Measurements from ENCODE around the gene CREB3L1. TPM values are rescaled to one million over a fixed set of nuclear protein-coding genes. Genes with fewer than 3 reads are reported as not detected.

CREB3L1 gene
- total RNA-seq, 1 experiment from 2014 or later, result 3.3 TPM

DNA sequence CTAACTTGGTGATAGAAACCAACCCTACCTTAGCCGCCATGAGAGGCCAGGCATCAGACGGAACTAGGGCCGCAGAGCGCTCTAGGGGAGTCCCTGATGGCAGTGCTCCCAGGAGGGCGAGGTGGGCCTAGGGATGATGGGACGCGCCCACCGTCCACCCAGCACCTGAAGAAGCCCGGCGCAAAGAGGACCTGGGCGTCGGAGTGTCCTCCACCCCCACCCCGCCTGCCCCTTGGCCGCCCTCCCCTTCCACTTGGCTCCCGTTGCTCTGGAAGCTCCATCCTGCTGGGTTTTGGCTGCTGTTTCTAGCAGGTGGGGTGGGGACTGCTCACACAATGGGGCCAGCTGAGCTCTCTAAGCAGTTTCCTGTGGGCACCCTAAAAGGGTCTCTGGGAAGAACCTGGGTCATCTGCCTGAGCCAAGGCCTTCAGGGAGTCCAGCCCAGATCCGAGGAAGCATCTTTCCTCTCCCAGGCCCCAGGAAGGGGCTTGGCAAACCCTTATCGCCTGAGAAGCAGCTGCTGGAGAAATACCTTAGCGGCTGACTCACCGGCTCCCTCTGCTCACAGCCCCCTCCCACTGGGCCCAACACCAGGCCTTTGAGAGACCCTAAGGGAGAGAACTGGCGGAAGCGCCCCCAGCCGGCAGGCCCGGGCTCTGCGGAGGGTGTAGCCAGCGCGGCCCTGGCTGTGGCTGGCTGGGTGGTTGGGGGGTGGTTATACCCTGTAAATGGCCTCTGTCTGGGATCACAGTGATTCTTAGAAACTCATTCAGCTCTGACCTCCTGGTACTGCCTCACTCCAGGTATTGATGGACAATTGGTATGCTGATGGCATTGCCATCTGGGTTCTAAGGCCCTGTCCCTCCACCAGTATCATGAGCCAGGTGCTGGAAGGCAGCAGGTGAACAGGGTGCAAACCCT, 19.3 kb downstream of the CREB3L1 start:
- Mint-ChIP-seq H3K4me1 (peaks cover 19 to 36% of the 10 kb centered on the region in 2 experiments), H3K36me3 (ENCODE audit: insufficient read depth in 1 of 3, low read depth in 3 of 3) (peaks cover 0 to 4% (median 0%) of the 10 kb centered on the region in 3 experiments; a peak in 1 of 7 replicates), H3K9me3 (no peaks in the 10 kb centered on the region), H3K27ac (peak overlapping the region; percentile 77 to 91 (median 91); a peak in 4 of 7 replicates), H3K4me3 (peak overlapping the region; percentile 75 to 88; a peak in 4 of 5 replicates), H3K27me3 (ENCODE audit: low read depth) (no peaks in the 10 kb centered on the region; the same call in 1 of the 2 replicates)
- H2BK12ac ChIP-seq (ENCODE audit: insufficient read length, low read depth, low read length), result no peak overlapping the region
- WGBS (ENCODE audit: extremely low coverage, insufficient read length, low lambda C conversion rate), result no CpG with 5 or more reads among the region's 26 CpGs
- H3K18ac ChIP-seq (ENCODE audit: insufficient read length, low read depth, low read length), result peak overlapping the region; percentile 53
- H4K5ac ChIP-seq (ENCODE audit: insufficient read length, low read depth, low read length), result no peak overlapping the region
- H2BK15ac ChIP-seq (ENCODE audit: low read depth, low read length), result no peak overlapping the region
- no peak overlapping the region for H3K23ac ChIP-seq (ENCODE audit: insufficient read length, low read depth, low read length)
- H3K14ac ChIP-seq (ENCODE audit: insufficient read depth, low read length), result peak overlapping the region; percentile 50
- peak overlapping the region; percentile 68 for H3K4me2 ChIP-seq (ENCODE audit: insufficient read depth, insufficient read length, low read length)
- no peak overlapping the region for H2AK5ac ChIP-seq (ENCODE audit: insufficient read length, low read length)
- no peaks in the 10 kb centered on the region for H3K27me3 ChIP-seq (ENCODE audit: insufficient read depth, low read length)
- TF ChIP-seq, protein P1, sequence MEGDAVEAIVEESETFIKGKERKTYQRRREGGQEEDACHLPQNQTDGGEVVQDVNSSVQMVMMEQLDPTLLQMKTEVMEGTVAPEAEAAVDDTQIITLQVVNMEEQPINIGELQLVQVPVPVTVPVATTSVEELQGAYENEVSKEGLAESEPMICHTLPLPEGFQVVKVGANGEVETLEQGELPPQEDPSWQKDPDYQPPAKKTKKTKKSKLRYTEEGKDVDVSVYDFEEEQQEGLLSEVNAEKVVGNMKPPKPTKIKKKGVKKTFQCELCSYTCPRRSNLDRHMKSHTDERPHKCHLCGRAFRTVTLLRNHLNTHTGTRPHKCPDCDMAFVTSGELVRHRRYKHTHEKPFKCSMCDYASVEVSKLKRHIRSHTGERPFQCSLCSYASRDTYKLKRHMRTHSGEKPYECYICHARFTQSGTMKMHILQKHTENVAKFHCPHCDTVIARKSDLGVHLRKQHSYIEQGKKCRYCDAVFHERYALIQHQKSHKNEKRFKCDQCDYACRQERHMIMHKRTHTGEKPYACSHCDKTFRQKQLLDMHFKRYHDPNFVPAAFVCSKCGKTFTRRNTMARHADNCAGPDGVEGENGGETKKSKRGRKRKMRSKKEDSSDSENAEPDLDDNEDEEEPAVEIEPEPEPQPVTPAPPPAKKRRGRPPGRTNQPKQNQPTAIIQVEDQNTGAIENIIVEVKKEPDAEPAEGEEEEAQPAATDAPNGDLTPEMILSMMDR (conservative IDR thresholded peaks at IDR 0.05), result peak; percentile 91
- no peak overlapping the region for H3K4ac ChIP-seq (ENCODE audit: low read depth, low read length)
- no peaks in the 10 kb centered on the region for H3K9me3 ChIP-seq (ENCODE audit: control insufficient read depth, low read depth, low read length)
- DNase-seq, result peak; percentile 97
- no peak overlapping the region for H3K27ac ChIP-seq (ENCODE audit: insufficient read length, low read depth, low read length)
- H3K9ac ChIP-seq (ENCODE audit: extremely low read depth, insufficient read length, low read length), result no peak overlapping the region
- H2BK5ac ChIP-seq (ENCODE audit: insufficient read length, low read length), result no peak overlapping the region
- no peak overlapping the region for H3T11ph ChIP-seq (ENCODE audit: low read length)
- H3K56ac ChIP-seq (ENCODE audit: insufficient read length, low read depth, low read length), result no peak overlapping the region
- no peak overlapping the region for H2BK120ac ChIP-seq (ENCODE audit: low read depth, low read length, poor library complexity, severe bottlenecking)
- no peak overlapping the region for H4K91ac ChIP-seq (ENCODE audit: insufficient read length, low read depth, low read length)
- H3K79me2 ChIP-seq (ENCODE audit: insufficient read depth, low read length), result no peaks in the 10 kb centered on the region
- H3K4me1 ChIP-seq (ENCODE audit: insufficient read depth, low read length), result peaks cover 11% of the 10 kb centered on the region
- H2BK20ac ChIP-seq (ENCODE audit: low read depth, low read length, poor library complexity, severe bottlenecking), result no peak overlapping the region
- H4K20me1 ChIP-seq (ENCODE audit: control insufficient read depth, insufficient read depth, insufficient read length), result no peaks in the 10 kb centered on the region
- H2AFZ ChIP-seq (ENCODE audit: low read length), result no peak overlapping the region
- H3K23me2 ChIP-seq (ENCODE audit: insufficient read length, low read depth, low read length, poor library complexity, severe bottlenecking), result peaks cover 15% of the 10 kb centered on the region
- H3K79me1 ChIP-seq (ENCODE audit: insufficient read depth, low read depth, low read length, poor library complexity, severe bottlenecking), result no peaks in the 10 kb centered on the region
- no peak overlapping the region for H4K8ac ChIP-seq (replicated peaks; ENCODE audit: insufficient read length, low read depth, low read length)
